GM19452 (cell line): ENCODE results near the gene MTHFD2L.
"Not testable (repeated sequence)": the region's sequence is repeated elsewhere in the genome, so short reads cannot be mapped to it uniquely, and the experiment has no call there.

Experiments used
- ATAC-seq: cut with Tn5 transposase; IDR thresholded peaks from one replicate; pipeline ENCODE4 v1.9.1; 2021; ENCODE audit not compliant: unreplicated experiment

Gene MTHFD2L

GRCh38 chr4:74328501-74328900 lies 170.6 kb downstream of the MTHFD2L start:
- no peak for ATAC-seq

GRCh38 chr4:74329307-74329706 lies 171.4 kb downstream of the MTHFD2L start:
- no peak for ATAC-seq

GRCh38 chr4:74330295-74330750 lies 172.4 kb downstream of the MTHFD2L start:
- no peak for ATAC-seq

- ATAC-seq, result no peak
Measured at GRCh38 chr4:74331252-74331651, 173.3 kb downstream of the MTHFD2L start.

GRCh38 chr4:74331944-74332343 lies 174.0 kb downstream of the MTHFD2L start:
- no peak for ATAC-seq

- no peak for ATAC-seq
Measured at GRCh38 chr4:74334636-74335035, 176.7 kb downstream of the MTHFD2L start.

GRCh38 chr4:74335341-74336021 lies 177.6 kb downstream of the MTHFD2L start:
- ATAC-seq, result peak; percentile 77

- ATAC-seq, result no peak
Measured at GRCh38 chr4:74338792-74339333, 180.9 kb downstream of the MTHFD2L start.

- no peak for ATAC-seq
Measured at GRCh38 chr4:74339501-74339900, 181.6 kb downstream of the MTHFD2L start.

GRCh38 chr4:74340421-74340820 lies 182.5 kb downstream of the MTHFD2L start:
- not testable (repeated sequence) for ATAC-seq

- ATAC-seq, result no peak
Measured at GRCh38 chr4:74344031-74344430, 186.1 kb downstream of the MTHFD2L start.
